OCI-LY7 (cell line): Measurements from ENCODE around the gene CCDC74A.
"Not testable (repeated sequence)": the region's sequence is repeated elsewhere in the genome, so short reads cannot be mapped to it uniquely, and the experiment has no call there.

Source experiments
- CTCF ChIP-seq: fragments of 200-600 bp; sonication (generic); conservative IDR thresholded peaks from 2 replicates; pipeline ENCODE4 v1.5.1; 2014; ENCODE audit warnings: mild to moderate bottlenecking, antibody characterized with exemption, low read length, moderate library complexity, mixed read lengths
- EZH2phosphoT487 ChIP-seq: fragments of 200-600 bp; sonication (generic); IDR thresholded peaks from 2 replicates; pipeline ENCODE4 v1.6.1; 2018; ENCODE audit warnings: low read depth, borderline replicate concordance, mild to moderate bottlenecking, mixed run types, antibody characterized with exemption, low read length, moderate library complexity, mixed read lengths

GRCh38 chr2:131532723-131533608, 5.3 kb downstream of the CCDC74A start:
- TF ChIP-seq CTCF, EZH2phosphoT487: not testable (repeated sequence)
